ENCODE data around the gene RGPD6. TPM values are rescaled to one million over a fixed set of nuclear protein-coding genes. Genes with fewer than 3 reads are reported as not detected.
"Not testable (repeated sequence)": the region's sequence is repeated elsewhere in the genome, so short reads cannot be mapped to it uniquely, and the experiment has no call there.

RGPD6 gene
- total RNA-seq: 115 TPM

DNA sequence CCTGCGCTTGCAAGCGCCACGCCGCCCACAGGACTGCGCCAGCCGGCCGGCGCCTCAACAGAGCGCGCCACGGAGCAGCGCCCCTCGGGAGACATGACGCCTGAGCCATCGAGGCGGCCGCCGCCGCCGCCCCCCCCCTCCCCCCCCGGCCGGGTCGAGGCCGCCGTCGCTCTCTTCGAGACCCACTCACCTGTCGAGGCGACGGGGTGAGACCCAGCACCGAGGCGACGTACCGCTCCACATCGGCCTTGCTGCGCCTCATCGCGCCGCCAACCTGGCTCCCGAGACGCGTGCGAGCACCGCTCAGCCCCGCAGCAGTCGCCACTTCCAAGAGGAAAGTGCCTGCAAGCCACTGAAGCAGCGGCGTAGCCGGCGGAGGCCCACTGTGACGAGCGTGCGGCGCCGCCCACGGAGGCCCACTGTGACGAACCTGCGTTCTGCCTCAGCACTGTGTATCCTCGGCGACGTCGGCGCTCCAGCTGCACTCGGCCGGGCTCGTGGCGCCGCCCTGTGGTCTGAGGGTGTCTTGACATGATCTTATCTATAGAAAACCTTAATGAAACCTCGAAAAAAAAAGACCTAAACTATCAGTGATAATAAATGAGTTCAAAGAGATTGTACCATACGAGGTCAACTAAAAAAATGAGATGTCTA, at the start of gene RGPD6:
RGPD6 (minus strand) TSS at position 460 of the 654 bp plus-strand sequence; CDS start at position 262, 198 bp downstream.
- not testable (repeated sequence) for DNase-seq

DNA sequence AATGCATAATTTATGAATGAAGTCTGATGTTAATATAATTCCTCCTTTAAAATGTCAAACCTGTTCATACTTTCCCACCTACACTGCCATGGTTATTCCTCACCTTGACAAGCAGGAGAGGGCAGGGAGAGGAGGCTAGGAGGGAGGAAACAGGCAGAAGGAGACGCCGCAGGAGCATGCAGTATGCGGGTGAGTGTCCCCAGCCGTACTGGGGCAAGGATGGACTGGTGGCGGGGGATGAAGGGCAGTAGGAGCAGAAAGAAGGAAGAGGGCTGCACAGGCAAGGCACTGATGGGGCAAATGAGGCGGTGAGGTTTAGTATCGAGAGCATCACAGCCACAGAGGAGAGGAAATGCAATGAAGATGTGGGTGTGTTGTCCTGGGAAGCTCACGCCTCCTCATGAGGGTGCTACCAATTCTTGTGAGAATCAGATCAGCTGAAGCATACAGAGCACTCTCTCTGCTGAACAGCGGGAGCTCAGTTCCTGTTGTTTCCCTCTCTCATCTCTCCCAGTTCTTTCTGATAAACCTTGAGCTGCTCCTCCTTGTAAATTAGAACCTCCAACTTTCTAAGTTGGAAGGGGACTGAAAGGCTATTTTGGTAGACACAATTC, 42.4 kb upstream of the RGPD6 start:
- not testable (repeated sequence) for DNase-seq

DNA sequence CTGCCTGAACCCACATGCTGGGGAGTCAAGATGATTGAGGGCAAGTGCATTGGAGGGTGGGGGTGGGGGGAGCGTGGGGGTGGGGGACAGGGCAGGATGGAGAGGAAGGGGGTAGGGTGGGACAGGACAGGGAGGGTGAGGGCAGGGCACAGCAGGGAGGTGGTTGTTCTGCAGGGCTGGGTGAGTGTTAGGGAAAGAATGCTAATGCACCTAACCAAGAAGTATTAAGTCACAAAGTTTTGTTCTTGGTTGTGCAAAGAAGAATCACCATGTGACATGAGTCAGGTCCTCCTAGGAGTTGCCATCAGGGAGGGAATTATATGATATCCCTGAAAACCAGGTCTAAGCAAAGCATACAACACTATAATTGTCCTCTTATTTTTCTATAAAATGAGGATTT, 36.9 kb upstream of the RGPD6 start:
- not testable (repeated sequence) for DNase-seq

DNA sequence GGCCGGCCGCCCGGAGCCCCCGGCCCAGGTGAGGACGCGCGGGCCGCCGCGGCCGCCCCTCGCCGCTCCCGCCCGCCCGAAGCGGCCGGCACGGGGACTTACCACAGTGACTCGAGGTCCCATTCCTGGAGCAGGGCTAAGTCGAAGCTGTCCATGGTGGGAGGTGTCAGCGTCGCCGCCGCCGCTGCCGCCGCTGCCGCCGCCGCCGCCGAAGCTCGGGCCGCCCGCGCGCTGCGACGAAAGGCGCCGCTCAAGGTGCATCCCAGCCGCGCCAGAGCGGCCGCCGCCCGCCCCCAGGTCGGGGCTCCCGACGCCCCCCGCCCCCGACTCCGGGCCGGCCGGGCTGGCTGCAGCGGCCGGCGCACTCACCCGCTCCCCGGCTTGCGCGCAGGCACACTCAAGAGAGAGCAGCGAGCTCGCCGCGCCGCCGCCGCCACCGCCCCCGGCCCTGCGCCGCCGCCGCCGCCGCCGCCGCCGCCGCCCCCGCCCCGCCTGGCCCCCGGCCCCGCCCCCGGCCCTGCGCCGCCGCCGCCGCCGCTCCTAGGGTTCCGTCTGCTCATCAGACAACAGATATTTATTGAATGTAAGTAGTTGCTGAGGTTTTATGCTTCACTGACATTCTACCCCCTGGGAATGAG, 33.7 kb upstream of the RGPD6 start:
- not testable (repeated sequence) for DNase-seq

DNA sequence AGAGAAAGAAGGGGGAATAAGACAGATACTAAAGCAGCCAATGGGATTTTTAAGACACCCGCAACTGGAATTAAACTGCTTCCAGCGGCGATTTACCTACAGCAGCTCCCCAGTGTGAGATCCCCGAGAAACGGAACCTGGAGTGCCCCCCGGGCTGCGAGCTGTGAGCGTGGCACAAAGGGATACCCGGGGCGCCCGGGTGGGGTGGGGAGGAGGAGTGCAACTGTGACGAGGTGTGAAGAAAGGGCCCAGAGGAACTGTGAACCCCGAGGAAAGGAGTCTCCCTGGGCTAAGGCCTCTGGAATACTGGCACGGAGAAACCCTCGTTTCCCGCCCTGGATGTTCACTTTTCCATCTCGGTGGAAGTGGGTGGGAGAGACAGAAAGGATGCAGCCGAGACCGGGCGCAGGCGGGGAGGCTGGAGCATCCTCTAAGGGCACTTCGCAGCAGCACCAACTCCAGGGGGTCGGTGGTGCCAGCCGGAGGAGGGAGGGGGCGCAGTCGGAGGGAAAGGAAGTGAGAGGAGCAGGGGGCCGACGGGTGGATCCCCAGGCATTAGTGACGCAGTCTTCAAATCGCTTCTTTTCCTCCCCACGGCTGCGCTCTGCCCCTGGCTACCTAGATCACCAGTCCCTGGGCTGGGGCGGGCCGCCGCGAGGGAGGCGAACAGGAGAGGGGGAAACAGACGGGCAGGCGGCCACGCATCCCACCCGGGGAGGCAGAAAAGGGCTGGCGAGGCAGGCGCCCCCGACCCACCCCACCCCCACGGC, 33.0 kb upstream of the RGPD6 start:
- not testable (repeated sequence) for DNase-seq

DNA sequence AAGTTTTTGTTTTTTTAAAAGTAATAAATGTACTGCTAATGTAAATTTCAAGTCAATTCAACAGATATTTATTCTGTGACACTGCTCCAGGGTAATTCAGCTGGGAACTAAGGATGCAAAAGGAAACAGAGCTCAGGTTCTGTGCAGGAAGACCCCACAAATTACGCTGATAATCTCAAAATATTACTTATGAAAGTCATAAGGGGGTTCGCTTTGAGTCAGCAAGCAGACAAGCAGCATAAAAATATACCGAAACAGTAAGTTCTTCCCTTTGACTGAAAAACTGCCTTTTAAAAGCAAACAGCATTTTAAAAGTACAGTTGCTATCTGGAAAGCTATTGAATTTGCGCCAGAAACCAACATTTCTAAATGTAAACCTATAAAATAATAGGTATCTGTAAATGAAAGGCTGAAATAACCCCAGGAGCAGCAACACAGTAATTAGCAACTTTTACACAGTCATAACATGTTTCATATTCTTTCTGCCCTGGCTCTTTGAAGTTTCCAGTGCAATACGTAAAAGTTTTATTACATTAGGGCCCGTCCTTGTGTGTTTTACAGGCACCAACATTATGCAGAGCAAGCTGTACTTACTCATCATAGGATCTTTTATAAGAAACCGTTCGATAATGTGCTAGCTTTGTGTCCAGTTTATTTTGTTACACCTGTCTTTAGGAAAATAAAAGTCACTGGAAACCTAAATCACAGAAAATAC, 31.9 kb upstream of the RGPD6 start:
- DNase-seq: not testable (repeated sequence)

DNA sequence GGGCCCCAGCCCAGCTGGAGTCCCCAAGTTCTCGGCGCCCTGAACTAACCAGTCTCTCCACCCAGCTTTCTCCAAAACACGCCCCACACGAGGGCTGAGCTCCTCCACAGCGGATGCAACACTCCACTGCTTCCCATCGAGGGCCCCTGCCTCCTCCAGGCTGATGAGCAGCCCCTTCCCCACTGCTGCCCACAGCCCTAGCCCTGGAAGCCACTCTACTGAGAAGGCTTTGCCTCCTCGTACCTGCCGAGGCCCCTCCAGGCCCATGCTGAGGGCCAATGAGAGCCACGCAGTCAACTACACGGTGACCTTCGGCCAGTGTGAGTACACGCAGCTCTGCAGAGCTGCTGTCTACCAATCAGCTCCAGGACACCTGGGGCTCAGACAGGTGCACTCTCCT, 28.0 kb upstream of the RGPD6 start:
- not testable (repeated sequence) for DNase-seq

DNA sequence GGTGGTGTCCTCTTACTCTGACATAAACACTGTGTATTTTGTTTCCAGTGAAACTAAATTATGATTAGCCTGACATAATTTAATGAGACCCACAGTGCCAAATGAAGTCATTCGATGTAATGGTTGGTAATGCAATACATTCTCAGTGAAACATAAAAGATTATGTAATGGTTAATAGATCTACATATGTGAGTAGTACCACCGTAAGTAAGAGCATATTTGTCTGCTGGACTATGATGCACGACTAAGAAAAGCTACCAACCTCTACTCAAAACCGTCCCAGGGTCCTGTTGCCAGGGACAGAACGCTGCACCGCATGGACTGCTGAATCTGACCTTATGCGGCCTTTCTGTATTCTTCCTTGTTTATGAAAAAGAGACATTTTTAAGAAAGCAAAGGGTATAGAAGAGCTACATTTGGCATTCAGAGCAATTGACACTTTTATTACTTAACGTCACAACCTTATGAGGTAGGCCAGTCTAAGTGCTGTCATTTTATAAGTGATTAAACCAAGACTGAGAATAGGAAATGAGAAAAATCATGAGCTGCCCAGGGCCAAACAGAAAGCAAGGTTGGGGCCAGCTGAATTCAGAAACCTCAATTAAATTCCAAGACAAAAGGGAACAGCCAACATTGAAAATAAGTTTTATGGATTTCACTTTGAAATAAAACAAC, 27.0 kb upstream of the RGPD6 start:
- DNase-seq: not testable (repeated sequence)

DNA sequence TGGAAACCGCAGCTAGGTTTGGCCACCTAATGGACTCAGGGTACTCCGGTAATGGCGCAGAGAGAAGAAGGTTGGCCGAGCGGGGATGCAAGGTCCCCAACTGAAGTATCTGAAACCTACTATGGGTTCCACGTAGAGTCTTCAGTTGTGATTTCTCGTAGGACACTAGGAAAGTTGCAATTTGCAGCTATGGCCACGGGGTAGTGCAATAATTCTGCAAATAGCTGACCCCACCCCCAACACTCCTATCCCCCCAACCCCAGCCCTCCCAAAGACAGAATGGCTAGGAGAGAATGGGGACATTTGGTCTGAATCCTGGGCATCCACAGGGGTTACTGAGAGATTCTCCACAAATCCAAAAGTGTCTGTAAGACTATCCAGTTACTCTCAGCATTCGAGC, 25.1 kb upstream of the RGPD6 start:
- DNase-seq: not testable (repeated sequence)

DNA sequence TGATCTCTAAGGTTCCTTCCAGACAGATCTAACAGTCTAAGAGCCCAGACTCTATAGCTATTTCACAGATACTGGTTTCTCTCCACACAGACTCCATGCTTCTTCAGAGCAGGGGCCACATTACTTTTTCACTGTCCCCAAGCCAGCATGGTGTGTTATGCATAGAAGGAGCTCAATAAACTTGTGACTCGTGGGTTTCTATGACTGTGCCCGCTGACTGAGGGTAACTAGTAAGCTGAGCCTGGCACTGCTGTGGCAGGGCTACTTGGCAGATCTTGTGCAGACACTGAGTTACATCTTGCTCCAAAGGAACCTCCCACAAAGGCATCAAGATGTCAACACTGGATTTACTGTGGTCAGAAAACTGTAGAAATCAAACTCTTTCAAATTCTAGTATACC, 15.0 kb upstream of the RGPD6 start:
- not testable (repeated sequence) for DNase-seq

DNA sequence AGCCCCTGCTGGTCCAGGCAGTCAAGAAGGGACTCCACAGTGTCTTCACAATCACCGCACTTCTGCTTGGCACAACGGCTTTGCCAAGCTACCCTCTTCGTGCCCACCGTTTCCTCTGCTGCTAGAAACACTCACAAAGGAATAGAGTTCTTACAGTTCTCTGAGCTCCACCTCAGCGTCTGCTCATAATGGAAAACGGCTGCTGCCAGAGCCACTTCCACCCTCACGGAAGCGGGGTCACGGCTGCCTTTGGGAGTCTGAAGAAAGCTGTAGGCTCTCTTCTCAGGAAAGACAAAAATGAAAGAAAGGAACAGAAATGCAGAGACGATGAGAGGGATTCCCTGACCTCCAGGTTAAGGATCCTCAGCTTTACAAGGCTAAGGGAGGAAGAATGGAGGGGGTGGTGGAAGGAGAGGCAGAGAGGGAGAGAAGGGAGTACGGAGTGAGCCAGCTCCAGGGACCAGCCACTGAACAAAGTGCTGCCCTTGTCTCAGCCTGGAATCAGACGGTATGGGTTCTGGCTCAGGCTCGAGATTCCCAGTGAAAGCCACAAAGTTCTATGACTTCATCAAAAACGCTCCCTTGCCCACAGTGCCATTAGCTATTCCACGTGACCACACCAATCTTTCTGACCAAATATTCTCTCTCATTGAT, 12.8 kb upstream of the RGPD6 start:
- DNase-seq: not testable (repeated sequence)

DNA sequence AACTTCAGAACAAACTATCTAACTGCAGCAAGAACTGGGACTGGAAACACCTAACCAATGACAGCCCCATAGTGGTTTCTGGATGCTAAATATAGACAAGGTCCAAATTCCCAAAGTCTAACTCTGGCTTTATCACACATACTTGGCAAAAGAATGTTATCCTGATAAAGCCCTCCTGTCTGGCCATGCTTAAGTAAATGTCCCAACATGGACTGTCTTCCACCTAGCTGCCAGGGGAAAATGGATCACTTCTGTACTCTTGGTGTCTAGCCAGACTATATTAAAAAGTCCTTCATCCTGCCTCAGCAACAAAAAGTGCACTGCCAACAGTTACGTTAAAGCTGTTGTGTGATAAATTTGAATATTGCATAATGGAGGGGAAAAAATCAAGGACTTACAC, 11.5 kb upstream of the RGPD6 start:
- not testable (repeated sequence) for DNase-seq

DNA sequence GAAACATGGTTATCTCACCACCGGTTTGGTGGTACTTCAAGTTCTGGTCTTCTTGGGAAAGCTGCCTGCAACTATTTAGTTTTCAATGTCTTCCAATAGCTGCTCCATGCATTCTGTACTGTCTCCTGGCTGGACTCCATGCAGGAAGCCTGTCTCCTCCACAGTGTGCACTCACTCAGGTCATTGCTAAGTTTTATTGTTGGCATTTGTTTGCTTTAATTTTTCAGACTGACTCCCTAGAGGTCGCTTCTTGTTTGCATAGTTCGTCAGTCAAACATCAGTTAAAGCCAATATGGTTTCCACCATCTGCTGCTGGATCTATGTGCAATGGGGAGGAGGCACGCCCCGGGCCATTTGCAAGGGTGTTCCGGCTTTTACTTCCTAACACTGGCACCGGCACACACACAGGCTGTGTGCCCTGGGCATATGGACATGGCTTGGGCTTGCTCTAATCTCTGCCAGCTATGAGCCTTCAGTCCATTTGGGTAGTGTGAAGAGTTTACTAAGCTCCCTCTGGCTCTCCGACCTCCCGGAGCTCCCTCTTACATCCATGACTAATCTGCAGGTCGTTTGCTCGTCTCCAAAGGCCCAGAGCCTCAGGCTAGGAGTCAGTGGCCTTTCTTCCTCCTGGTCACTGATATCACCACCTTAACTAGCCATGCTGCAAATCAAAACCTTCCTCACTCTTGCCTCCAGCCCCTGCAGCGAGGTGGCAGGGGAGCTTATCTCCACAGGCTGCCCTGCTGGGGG, 2.4 kb upstream of the RGPD6 start:
- DNase-seq: not testable (repeated sequence)

DNA sequence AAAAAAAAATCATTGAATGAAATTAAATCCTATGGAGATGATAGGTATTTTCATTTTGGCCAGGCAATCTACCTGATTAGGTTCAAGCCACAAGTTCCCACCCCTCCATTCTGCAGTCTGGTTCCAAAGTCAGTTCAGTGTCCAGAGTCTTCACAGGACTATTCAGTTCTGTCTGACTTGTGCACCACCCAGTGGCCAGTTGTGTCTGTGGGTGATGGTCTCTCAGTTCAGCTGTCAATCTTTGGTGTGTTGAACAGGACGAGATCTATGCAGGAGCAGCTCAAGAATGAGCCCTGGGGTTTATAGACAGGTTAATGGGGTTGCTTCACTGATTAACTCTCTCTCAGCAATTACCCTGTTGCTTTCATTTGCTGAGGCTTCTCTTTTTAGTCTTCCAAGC, 1.4 kb upstream of the RGPD6 start:
- not testable (repeated sequence) for DNase-seq

DNA sequence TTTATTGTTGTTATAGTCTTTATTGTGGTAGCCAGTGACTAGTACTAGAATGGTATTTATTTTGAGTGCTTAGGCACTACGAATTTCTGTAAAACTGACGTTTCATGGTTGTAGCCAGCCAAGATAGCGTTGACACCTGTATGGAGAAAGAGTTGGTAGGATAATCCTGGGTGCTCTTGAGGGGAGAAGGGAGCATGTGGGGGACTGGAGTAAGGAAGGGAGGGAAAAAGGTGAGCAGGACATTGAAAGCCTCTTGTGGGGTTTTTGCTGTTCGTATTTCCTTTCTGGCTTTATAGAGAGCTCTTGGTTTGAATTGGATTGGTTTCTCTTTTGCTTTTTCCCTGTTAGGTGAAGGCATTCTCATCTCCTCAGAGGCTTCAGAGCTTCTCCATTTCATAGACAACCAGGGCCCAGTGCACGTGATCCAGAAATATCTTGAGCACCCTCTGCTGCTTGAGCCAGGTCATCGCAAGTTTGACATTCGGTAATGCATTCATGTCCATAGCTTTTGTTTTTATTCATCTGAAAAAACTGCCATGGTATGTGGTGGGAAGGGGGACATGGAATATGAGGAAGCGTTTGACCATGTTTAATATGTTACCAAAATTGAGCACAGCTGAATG, 77.2 kb downstream of the RGPD6 start:
- DNase-seq: not testable (repeated sequence)

DNA sequence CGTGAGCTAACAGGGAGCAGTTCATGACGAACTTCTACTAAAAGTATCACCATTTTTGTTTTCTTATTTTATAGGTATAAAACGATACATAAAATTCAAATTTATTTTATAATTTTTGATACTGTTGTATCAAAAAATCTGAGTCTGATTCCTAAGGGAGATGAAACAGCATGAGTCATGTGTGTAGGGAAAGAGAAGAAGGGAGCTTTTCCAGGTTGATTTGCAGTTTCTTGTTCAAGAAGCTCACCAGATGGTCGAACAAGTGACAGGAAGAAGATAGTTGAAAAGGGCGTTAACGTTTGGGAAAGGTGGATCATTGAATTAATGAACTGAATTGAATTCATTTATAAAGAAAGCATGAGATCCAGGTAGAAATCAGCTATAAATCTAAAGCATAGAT, 81.0 kb downstream of the RGPD6 start:
- not testable (repeated sequence) for DNase-seq

DNA sequence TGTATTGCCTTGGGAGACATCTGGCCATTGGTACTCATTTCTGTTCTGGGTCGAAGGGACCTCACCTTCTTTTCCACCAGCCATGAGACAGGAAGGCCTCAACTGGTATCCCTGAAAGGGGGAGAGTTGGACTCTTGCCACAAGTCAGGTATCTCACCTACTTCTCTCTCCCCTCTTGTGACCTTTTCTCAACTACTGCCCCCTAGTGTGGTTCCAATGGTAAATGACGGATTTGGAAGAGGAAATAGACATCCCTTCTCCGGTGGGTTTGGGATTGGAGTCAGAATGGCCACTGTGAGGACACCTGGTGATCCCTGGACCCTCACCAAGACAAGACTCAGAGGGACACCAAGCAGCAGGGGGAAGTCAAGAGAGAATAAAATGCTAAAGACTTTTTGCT, 82.5 kb downstream of the RGPD6 start:
- not testable (repeated sequence) for DNase-seq

DNA sequence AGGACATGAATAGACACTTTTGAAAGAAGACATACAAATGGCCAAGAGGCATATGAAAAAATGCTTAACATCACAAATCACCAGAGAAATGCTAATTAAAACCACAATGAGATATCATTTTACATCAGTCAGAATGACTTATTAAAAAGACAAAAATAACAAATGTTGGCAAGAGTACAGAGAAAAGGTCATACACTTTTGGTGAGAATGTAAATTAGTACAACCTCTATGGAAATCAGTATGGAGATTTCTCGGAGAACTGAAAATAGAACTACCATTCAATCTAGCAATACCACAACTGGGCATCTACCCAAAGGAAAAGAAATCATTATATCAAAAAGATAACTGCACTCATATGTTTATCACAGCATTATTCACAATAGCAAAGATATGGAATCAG, 88.0 kb downstream of the RGPD6 start:
- DNase-seq: not testable (repeated sequence)

DNA sequence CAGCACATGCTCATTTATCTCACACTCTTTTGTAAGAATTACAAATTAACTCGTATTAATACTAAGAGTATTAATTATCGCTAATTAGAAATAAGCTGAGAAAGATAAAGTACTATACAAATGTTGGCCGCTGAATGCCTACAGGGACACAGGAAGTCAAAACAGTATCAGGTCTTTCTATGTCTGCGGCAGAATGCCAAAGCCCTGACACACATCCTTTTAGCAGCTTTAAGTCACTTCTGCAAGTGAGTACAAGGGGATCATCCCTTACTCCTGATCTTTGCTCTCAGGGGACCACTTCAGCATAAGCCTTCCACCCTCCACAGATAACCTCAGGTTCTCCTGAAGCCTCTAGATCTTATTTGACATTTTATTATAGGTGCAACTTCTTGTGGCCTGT, 94.3 kb downstream of the RGPD6 start:
- DNase-seq: not testable (repeated sequence)

DNA sequence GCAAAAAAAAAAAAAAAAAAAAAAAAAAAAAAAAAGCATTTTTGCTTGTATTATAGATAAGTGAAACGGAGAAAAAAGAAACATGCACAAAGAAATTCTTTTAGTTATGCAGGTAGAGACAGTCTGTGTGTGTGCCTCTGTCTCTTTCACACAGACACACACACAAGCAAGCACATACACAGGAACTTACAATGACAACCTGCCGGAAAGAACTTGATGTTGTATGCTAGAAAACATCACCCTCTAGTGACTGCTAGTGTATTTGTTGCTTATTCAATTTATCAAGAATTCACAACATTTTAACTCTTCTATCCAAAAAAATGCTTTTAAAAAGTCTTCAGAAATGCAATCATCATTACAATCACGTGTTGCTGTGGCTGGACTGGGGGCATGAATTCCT, 95.8 kb downstream of the RGPD6 start:
- not testable (repeated sequence) for DNase-seq
